ENCODE measurements around the gene COLQ. TPM values are rescaled to one million over a fixed set of nuclear protein-coding genes. Genes with fewer than 3 reads are reported as not detected.

The COLQ gene
- polyA plus RNA-seq, 1 donor (not counting 4 experiments of a cell fraction or from before 2014, with no cell fraction given) = 0.35 TPM

GRCh38 chr3:15430624-15431023, 90.9 kb downstream of the COLQ start:
- DNase-seq (ENCODE audit: low read depth, low spot score) (no peak), FAIRE-seq (no peak)
- Histone ChIP-seq H3K4me3 (ENCODE audit: control insufficient read depth in 2 of 3, extremely low read depth in 1 of 3, insufficient read depth in 2 of 3, low read depth in 1 of 3, low read length in 3 of 3) (no peak overlapping the region), H3K27ac (ENCODE audit: control insufficient read depth, insufficient read depth, low read length) (no peak overlapping the region), H3K9me1 (ENCODE audit: control insufficient read depth, extremely low read depth, insufficient read depth, low read length) (peaks cover 6% of the 10 kb centered on the region), H2AFZ (ENCODE audit: control insufficient read depth, low read length) (no peak overlapping the region), H3K9ac (ENCODE audit: control insufficient read depth, extremely low read depth, insufficient read depth, low read length) (no peak overlapping the region), H3K9me3 (ENCODE audit: control insufficient read depth, low read depth, low read length) (no peaks in the 10 kb centered on the region), H3K79me2 (ENCODE audit: control insufficient read depth, insufficient read depth, low read length) (peaks cover 57% of the 10 kb centered on the region), H3K27me3 (ENCODE audit: control insufficient read depth, extremely low read depth, insufficient read depth, low read length) (no peaks in the 10 kb centered on the region), H3K36me3 (ENCODE audit: control insufficient read depth in 2 of 2, extremely low read depth in 1 of 2, insufficient read depth in 2 of 2, low read length in 2 of 2) (peaks cover 15 to 29% of the 10 kb centered on the region in 2 experiments), H4K20me1 (ENCODE audit: control insufficient read depth, extremely low read depth, insufficient read depth, low read length) (peaks cover 8% of the 10 kb centered on the region), H3K4me1 (ENCODE audit: control insufficient read depth, extremely low read depth, insufficient read depth, low read length) (peaks cover 10% of the 10 kb centered on the region), H3K4me2 (ENCODE audit: control insufficient read depth, extremely low read depth, insufficient read depth, low read depth, low read length) (no peak overlapping the region)
- TF ChIP-seq EZH2 (IDR thresholded peaks at IDR 0.05; ENCODE audit: low read length) = no peak
- no peak for TF ChIP-seq CTCF (optimal IDR thresholded peaks at IDR 0.05 in 1 of 3, IDR thresholded peaks at IDR 0.05 in 1 of 3, conservative IDR thresholded peaks at IDR 0.05 in 1 of 3; ENCODE audit: extremely low read depth in 1 of 3, insufficient read depth in 2 of 3, low read length in 3 of 3)
- dilution Hi-C loops (cut with MboI; ENCODE audit: extremely low pct_ligation_motif_present, low sequenced_read_pairs) = no loop called here

GRCh38 chr3:15429080-15429479, 92.4 kb downstream of the COLQ start:
- H3K9me1 ChIP-seq (ENCODE audit: control insufficient read depth, extremely low read depth, insufficient read depth, low read length) = peaks cover 6% of the 10 kb centered on the region
- FAIRE-seq (no peak), DNase-seq (ENCODE audit: low read depth, low spot score) (no peak)
- H3K27ac ChIP-seq (ENCODE audit: control insufficient read depth, insufficient read depth, low read length) = peak overlapping the region; percentile 79
- H3K27me3 ChIP-seq (ENCODE audit: control insufficient read depth, extremely low read depth, insufficient read depth, low read length) = no peaks in the 10 kb centered on the region
- no peak overlapping the region for H3K9ac ChIP-seq (ENCODE audit: control insufficient read depth, extremely low read depth, insufficient read depth, low read length)
- peaks cover 57% of the 10 kb centered on the region for H3K79me2 ChIP-seq (ENCODE audit: control insufficient read depth, insufficient read depth, low read length)
- H3K4me1 ChIP-seq (ENCODE audit: control insufficient read depth, extremely low read depth, insufficient read depth, low read length) = peaks cover 10% of the 10 kb centered on the region
- peaks cover 8 to 25% of the 10 kb centered on the region in 2 experiments for H3K36me3 ChIP-seq (ENCODE audit: control insufficient read depth in 2 of 2, extremely low read depth in 1 of 2, insufficient read depth in 2 of 2, low read length in 2 of 2)
- no peak for TF ChIP-seq EZH2 (IDR thresholded peaks at IDR 0.05; ENCODE audit: low read length)
- no peak for TF ChIP-seq CTCF (optimal IDR thresholded peaks at IDR 0.05 in 1 of 3, IDR thresholded peaks at IDR 0.05 in 1 of 3, conservative IDR thresholded peaks at IDR 0.05 in 1 of 3; ENCODE audit: extremely low read depth in 1 of 3, insufficient read depth in 2 of 3, low read length in 3 of 3)
- peak overlapping the region; percentile 93 for H3K4me2 ChIP-seq (ENCODE audit: control insufficient read depth, extremely low read depth, insufficient read depth, low read depth, low read length)
- H2AFZ ChIP-seq (ENCODE audit: control insufficient read depth, low read length) = no peak overlapping the region
- no peaks in the 10 kb centered on the region for H3K9me3 ChIP-seq (ENCODE audit: control insufficient read depth, low read depth, low read length)
- dilution Hi-C loops (cut with MboI; ENCODE audit: extremely low pct_ligation_motif_present, low sequenced_read_pairs) = no loop called here
- peak overlapping the region in 2 of 3 experiments; percentile 22 to 83 for H3K4me3 ChIP-seq (ENCODE audit: control insufficient read depth in 2 of 3, extremely low read depth in 1 of 3, insufficient read depth in 2 of 3, low read depth in 1 of 3, low read length in 3 of 3)
- peaks cover 8% of the 10 kb centered on the region for H4K20me1 ChIP-seq (ENCODE audit: control insufficient read depth, extremely low read depth, insufficient read depth, low read length)

Measured in keratinocyte (primary cell).